AG10803 (cell line): ENCODE measurements around the gene PUS1.

Source experiments
- DNase-seq: peaks from one replicate; pipeline ENCODE4 v3.0.0; 2010; ENCODE audit warnings: low read depth
- H3K4me3 ChIP-seq: 2 replicates; pipeline ENCODE4 v1.5.1; 2011; ENCODE audit warnings: mild to moderate bottlenecking, low read length, control low read depth
- TF ChIP-seq, protein P1 (sequence below): conservative IDR thresholded peaks from 2 replicates; pipeline ENCODE4 v1.5.1; 2011; ENCODE audit warnings: mild to moderate bottlenecking, low read length, control low read depth, inconsistent platforms

Gene PUS1

GRCh38 chr12:131994589-131994988, 65.5 kb downstream of the PUS1 start:
- no peak overlapping the region for H3K4me3 ChIP-seq
- TF ChIP-seq, protein P1, sequence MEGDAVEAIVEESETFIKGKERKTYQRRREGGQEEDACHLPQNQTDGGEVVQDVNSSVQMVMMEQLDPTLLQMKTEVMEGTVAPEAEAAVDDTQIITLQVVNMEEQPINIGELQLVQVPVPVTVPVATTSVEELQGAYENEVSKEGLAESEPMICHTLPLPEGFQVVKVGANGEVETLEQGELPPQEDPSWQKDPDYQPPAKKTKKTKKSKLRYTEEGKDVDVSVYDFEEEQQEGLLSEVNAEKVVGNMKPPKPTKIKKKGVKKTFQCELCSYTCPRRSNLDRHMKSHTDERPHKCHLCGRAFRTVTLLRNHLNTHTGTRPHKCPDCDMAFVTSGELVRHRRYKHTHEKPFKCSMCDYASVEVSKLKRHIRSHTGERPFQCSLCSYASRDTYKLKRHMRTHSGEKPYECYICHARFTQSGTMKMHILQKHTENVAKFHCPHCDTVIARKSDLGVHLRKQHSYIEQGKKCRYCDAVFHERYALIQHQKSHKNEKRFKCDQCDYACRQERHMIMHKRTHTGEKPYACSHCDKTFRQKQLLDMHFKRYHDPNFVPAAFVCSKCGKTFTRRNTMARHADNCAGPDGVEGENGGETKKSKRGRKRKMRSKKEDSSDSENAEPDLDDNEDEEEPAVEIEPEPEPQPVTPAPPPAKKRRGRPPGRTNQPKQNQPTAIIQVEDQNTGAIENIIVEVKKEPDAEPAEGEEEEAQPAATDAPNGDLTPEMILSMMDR: no peak
- no peak for DNase-seq
